ENCODE measurements around the gene MCAM.

Gene MCAM

DNA sequence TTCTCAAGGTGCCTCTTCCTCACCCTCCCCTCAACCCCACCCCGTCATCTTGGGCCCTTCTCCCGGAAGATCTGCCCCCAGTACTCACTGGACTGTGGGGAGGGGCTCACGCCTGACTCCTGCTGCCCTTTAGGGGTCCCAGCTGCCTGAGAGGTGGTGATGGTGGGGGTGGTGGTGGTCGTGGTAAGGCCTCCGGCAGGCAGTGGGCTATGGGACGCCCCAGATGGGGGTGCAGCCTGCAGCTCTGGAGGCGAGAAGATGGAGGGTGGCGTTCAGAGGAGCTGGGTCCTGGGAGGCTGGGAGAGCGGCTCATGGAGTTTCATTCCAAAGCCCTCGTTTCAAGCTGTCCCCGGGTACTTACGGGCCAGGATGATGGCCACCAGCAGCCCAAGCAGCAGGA lies 28.8 kb upstream of the MCAM start:
- CTCF ChIA-PET, result interaction anchor here (0.6 to 0.7 kb wide), 2 partner anchors 22 kb away, joined by 3 to 4 read pairs; no protein-coding TSS in a partner anchor
- DNase-seq (ENCODE audit: extremely low spot score), result no peak
- TF ChIP-seq FOXM1 (IDR thresholded peaks at IDR 0.05; ENCODE audit: borderline replicate concordance) (no peak), TARDBP (IDR thresholded peaks at IDR 0.05) (no peak), HDGF (IDR thresholded peaks at IDR 0.05; ENCODE audit: borderline replicate concordance) (no peak)
- TF ChIP-seq, protein P1, sequence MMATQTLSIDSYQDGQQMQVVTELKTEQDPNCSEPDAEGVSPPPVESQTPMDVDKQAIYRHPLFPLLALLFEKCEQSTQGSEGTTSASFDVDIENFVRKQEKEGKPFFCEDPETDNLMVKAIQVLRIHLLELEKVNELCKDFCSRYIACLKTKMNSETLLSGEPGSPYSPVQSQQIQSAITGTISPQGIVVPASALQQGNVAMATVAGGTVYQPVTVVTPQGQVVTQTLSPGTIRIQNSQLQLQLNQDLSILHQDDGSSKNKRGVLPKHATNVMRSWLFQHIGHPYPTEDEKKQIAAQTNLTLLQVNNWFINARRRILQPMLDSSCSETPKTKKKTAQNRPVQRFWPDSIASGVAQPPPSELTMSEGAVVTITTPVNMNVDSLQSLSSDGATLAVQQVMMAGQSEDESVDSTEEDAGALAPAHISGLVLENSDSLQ (IDR thresholded peaks at IDR 0.05), result no peak
- POLR2A ChIA-PET, result no interaction called here

DNA sequence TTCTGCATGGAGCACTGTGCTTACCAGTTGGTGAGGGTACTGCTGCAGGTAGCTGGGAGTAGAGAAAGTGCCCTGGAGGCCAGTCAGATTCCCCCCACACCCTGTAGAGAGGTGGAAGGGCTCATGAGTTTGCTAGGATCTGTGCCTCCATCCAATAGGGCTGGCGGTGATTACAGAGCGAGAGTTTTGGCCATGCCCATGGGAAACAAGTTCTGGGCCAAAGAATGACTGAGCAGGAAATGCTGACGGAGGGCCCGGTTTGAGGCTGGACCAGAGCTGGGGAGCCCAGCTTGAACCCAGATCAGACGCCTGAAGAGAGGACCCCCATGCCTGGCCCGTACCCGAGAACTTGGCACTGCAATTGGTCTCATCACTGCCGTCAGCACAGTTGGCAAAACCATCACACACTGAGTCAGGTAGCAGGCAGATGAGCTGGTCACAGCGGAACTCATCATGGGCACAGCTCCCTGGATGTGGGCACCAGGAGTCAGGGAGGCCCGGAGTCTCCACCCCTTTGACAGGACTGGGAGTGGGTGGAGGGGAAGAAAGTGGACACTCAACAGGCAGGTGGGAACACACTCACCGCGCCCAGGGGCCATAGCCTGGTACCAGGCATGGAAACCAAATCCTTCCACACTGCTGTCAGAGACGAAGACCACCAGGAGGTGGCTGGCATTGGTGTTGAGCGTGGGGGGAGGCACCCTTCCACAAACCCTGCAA lies 27.5 kb upstream of the MCAM start:
- ChIA-PET CTCF (interaction anchor here (0.6 to 1.5 kb wide), 2 partner anchors 23 to 26 kb away, joined by 4 to 5 read pairs; no protein-coding TSS in a partner anchor), POLR2A (no interaction called here)
- DNase-seq (ENCODE audit: extremely low spot score), result no peak
- TF ChIP-seq BHLHE40 (IDR thresholded peaks at IDR 0.05; ENCODE audit: borderline replicate concordance) (no peak), FOXA1 (IDR thresholded peaks at IDR 0.05) (no peak), LEF1 (IDR thresholded peaks at IDR 0.05; ENCODE audit: borderline replicate concordance) (no peak), HDGF (IDR thresholded peaks at IDR 0.05; ENCODE audit: borderline replicate concordance) (no peak), FOXK2 (IDR thresholded peaks at IDR 0.05) (no peak), L3MBTL2 (conservative IDR thresholded peaks at IDR 0.05) (no peak)

DNA sequence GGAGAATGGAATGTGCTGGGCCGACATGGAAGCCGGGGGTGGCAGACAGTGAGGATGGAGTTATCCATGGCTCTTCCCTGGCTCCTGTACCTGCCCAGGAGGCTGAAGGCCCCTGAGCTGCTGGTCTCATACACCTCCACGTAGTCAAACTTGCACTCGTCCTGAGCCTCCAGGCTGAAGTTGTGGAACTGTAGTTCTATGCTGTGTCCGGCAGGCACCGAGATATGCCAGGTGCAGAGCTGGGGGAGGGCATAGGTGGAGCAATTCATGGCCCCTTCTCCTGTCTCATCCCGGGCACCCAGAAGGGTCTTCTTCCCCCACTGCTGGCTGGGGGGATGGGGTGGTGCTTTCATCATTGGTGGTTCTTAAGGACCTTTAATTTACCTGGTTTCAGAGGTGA lies 26.8 kb upstream of the MCAM start:
- ChIA-PET CTCF (interaction anchor here (1.0 to 1.5 kb wide), 2 partner anchors 22 to 131 kb away, joined by 3 to 5 read pairs; no protein-coding TSS in a partner anchor), POLR2A (no interaction called here)
- TF ChIP-seq CTBP1 (IDR thresholded peaks at IDR 0.05; ENCODE audit: borderline replicate concordance) (no peak), BHLHE40 (IDR thresholded peaks at IDR 0.05; ENCODE audit: borderline replicate concordance) (no peak), ELF4 (IDR thresholded peaks at IDR 0.05) (no peak)
- DNase-seq (ENCODE audit: extremely low spot score), result no peak

DNA sequence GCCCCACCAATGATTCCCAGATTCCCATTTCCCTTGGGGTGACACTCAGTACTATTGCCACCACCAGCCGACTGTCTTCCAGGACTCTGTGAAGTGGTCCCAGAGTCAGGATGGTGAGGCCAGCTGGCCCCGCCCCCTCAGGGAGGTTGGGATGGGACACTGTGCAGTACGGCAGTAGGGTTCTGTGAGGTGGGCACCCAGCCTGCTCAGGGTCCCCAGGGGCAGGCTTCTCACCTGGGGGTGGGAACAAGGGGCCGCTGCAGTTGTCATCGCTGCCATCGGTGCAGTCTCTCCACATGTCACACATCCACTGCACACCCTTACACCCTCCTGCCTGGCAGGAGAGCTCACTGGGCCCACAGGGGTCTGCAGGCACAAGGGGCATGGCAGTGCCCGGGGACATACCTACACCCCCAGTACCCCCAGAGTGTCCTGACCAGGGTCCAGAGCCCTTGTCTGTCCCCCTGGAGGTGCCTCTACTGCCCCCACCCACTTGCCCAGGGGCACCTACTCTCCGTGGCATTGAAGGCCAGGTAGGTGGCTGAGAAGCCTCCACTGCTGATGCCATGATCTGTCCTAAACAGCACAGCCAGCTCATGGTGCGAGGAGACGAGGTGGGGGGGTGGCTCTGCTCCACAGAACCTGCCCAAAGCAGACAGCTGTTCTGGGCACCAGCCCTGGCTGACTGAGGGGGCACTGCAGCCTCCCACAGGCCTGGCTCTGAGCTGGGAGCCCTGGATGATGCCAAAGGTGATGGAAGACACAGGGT lies 25.6 kb upstream of the MCAM start:
- ChIA-PET POLR2A (no interaction called here), CTCF (interaction anchor here (1.5 kb wide), 1 partner anchor 21 kb away, joined by 5 read pairs; no protein-coding TSS in a partner anchor)
- no peak for DNase-seq (ENCODE audit: extremely low spot score)
- TF ChIP-seq TARDBP (IDR thresholded peaks at IDR 0.05) (no peak), SP1 (IDR thresholded peaks at IDR 0.05) (no peak), HDGF (IDR thresholded peaks at IDR 0.05; ENCODE audit: borderline replicate concordance) (no peak), FOXK2 (IDR thresholded peaks at IDR 0.05) (no peak)

DNA sequence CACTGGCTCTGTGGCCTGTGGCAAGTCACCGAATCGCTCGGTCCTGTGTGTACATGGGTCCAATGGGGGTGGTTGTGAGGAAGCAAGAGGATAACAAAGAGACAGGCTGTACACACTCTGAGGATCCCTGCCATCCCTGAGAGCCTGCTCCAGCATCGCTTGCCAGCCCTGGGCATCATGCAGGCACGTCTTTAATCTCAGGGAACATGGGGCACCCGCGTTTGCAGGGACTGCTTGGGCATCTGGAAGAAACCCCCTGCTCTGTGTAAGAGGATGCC lies 25.0 kb upstream of the MCAM start:
- no peak for TF ChIP-seq FOXM1 (IDR thresholded peaks at IDR 0.05; ENCODE audit: borderline replicate concordance)
- no peak for TF ChIP-seq CTBP1 (IDR thresholded peaks at IDR 0.05; ENCODE audit: borderline replicate concordance)
- no peak for TF ChIP-seq HDGF (IDR thresholded peaks at IDR 0.05; ENCODE audit: borderline replicate concordance)
- no peak for TF ChIP-seq LEF1 (IDR thresholded peaks at IDR 0.05; ENCODE audit: borderline replicate concordance)
- TF ChIP-seq TARDBP (IDR thresholded peaks at IDR 0.05), result no peak
- no peak for TF ChIP-seq ARNT (IDR thresholded peaks at IDR 0.05)
- TF ChIP-seq FOXA1 (IDR thresholded peaks at IDR 0.05), result no peak
- no peak for TF ChIP-seq BHLHE40 (IDR thresholded peaks at IDR 0.05; ENCODE audit: borderline replicate concordance)
- TF ChIP-seq L3MBTL2 (conservative IDR thresholded peaks at IDR 0.05), result no peak
- TF ChIP-seq SP1 (IDR thresholded peaks at IDR 0.05), result no peak
- no peak for TF ChIP-seq NFRKB (IDR thresholded peaks at IDR 0.05)
- TF ChIP-seq SUZ12 (IDR thresholded peaks at IDR 0.05), result no peak
- TF ChIP-seq FOXK2 (IDR thresholded peaks at IDR 0.05), result no peak
- TF ChIP-seq, protein P1 (IDR thresholded peaks at IDR 0.05), result no peak
- ChIA-PET CTCF (no interaction called here), POLR2A (no interaction called here)
- no peak for DNase-seq (ENCODE audit: extremely low spot score)

DNA sequence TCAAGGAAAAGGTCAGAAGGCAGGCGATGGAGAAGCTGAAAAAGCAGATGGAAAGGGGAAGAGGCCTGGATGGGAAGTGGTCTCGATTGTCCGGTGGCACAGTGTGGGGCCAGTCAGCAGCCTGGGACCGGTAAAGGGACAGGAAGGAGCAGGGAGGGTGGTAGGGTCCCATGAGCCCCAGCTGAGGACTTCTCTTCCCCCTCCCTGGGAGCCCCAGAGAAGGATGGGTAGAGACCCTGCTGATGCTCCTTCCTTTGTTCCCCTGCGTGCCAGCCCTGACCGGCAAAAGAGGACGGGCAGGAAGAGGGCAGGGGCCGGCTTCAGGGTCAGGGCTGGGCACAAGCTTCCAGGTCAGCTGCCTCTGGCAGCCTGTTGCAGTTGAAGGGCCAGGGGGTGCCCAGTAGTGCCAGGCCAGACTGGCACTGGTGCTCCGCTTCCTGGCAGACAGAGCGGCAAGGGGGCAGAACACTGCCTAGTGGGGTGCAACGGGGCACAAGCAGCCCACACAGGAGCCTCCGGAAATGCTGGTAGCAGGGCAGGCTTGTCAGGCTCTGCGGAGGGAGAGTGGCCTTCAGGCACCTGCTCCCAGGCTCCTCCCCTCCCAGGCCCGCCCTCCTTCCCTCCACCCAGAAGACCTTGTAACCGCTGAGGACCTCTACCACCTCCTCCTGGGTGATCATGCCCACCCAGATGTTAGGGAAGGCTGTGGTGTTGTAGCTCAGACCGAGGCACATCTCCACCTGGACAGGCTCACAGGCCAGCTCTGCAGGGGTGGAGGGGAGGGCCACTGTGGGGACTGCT lies 24.5 kb upstream of the MCAM start:
- POLR2A ChIA-PET, result interaction anchor here (1.1 kb wide), 1 partner anchor 20 kb away, joined by 3 read pairs; no protein-coding TSS in a partner anchor
- CTCF ChIA-PET, result interaction anchor here (0.6 to 1.0 kb wide), 3 partner anchors 18 to 1057 kb away, joined by 3 to 6 read pairs (median 3); no protein-coding TSS in a partner anchor
- TF ChIP-seq ELF4 (IDR thresholded peaks at IDR 0.05) (no peak), NFRKB (IDR thresholded peaks at IDR 0.05) (no peak), LEF1 (IDR thresholded peaks at IDR 0.05; ENCODE audit: borderline replicate concordance) (no peak), CTBP1 (IDR thresholded peaks at IDR 0.05; ENCODE audit: borderline replicate concordance) (no peak), BHLHE40 (IDR thresholded peaks at IDR 0.05; ENCODE audit: borderline replicate concordance) (no peak), L3MBTL2 (conservative IDR thresholded peaks at IDR 0.05) (no peak), SUZ12 (IDR thresholded peaks at IDR 0.05) (no peak), SP1 (IDR thresholded peaks at IDR 0.05) (no peak), FOXM1 (IDR thresholded peaks at IDR 0.05; ENCODE audit: borderline replicate concordance) (no peak), ZNF384 (IDR thresholded peaks at IDR 0.05) (no peak), FOXK2 (IDR thresholded peaks at IDR 0.05) (no peak), ARNT (IDR thresholded peaks at IDR 0.05) (no peak), TARDBP (IDR thresholded peaks at IDR 0.05) (no peak), HDGF (IDR thresholded peaks at IDR 0.05; ENCODE audit: borderline replicate concordance) (no peak), FOXA1 (IDR thresholded peaks at IDR 0.05) (no peak)
- TF ChIP-seq, protein P1 (IDR thresholded peaks at IDR 0.05), result no peak
- no peak for DNase-seq (ENCODE audit: extremely low spot score)
